ENCODE measurements around the gene STK10.

STK10 gene

DNA sequence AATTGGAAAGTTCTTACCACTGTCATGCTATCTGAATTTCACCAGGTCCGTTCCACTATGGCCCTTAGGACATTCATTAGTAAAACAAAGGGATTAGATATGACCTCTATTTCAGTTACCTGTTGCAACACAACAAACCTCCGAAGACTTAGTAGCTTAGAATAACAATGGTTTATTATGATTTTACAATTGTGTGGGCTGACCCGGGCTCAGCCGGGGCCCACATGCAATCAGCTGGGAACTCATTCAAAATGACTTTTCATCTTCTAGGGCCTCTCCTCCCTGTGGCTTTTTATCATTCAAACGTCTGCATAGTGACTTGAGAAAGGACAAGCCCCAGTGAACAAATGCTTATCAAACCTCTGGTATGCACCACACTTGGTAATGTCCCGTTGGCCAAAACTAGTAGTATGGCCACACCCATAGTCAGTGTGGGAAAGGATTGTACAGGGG is 179.3 kb downstream of the STK10 start:
- no peak for DNase-seq (ENCODE audit: low read depth in 2 of 2)

DNA sequence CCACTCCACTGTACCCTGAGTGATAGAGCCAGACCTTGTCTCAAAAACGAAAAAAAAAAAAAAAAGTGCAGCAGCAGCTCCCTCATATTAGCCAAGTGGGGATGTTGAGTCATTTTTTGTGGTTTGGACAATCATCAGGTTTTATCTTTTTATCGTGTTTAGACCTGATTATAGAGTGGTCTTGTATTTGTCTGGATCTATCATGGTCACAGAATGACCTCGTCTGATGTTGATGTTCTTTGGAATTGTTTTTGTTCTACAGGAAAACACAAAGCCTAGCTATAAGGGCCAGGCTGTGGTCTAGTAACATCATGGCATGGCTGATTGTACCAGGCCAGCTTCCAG is 179.9 kb downstream of the STK10 start:
- DNase-seq (ENCODE audit: low read depth in 2 of 2): no peak

DNA sequence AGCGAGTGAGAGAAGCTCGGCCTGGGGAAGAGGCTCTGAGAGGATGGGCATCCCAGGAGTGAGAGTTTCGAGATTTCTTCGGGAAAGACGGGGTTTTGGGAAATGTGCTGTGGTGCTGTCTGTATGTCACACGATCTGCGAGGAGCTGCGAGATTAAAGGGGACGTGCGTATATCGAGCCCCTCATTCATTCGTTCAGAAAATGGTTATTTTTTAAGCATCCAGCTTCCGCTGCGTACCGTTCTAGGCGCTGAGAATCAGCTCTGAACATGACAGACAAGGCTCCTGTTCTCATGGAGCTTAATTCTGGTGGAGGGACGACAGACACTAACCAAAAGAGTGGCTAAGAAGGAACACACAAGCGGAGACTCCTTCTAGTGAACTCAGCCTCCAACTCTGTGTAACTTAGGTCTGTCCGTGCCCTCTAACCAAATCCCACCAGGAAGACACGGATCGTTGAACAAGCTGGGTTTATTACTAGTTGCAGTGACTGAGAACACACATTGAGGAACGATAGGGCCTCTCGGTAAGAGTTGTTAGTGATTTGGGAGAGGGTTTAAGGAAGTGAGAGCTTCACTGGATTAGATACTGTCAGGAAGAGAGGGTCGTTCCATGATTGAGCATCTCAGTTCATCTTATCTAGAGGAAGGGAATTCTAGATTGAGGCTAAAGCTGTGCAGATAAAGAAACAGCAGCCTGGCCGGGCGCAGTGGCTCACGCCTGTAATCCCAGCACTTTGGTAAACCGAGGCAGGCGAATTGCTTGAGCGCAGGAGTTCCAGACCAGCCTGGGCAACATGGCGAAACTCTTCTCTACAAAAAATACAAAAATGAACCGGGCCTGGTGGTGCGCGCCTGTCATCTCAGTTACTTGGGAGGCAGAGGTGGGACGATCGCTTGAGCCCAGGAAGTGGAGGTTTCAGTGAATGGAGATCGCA is 180.6 kb downstream of the STK10 start:
- no peak for DNase-seq (ENCODE audit: low read depth in 2 of 2)

DNA sequence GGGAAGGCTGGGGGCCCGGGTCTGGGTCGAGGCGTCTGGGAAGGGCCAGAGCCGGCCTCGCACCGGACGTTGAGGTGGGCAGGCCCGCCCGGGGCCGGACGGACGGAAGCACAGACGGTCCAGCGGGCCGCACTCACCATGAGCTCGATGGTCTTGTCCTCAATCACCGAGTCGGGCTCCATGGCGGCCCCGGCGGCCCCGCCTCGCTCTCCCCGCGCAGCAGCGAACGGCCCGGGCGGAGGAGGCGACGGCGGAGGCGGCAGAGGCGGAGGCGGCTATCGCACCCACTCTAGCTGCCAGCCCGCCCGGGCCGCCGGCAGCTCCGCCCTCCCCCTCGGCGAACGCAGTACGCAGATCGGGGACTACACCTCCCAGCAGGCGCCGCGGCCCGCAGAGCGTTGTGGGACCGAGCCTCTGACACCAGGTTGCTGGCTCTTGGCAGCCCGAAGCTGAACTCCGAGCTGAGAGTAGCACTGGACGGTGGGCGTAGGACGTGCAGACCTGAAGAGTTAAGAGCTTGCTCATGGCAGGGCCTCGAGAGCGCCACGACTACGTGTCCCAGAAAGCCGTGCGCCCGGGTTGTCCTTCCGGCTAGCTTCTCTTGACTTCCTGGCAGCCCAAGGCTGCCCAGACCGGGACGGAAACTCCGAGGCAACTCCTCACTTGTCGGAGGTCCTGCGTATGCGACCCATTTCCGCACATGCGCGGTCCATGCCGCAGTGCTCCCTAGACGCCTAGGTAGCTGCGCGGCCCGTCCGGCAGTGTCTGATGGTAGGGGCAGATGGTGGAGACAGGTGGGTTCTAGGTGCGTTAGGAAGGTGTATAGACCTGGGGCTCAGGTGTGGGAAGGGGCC is 181.5 kb downstream of the STK10 start, which contains the start of gene FBXW11:
TSS of gene FBXW11 (minus strand) at position 318 of the 854 bp plus-strand sequence. CDS start at position 182, 136 bp downstream.
- peak; percentile 94 to 96 for DNase-seq (ENCODE audit: low read depth in 2 of 2)

DNA sequence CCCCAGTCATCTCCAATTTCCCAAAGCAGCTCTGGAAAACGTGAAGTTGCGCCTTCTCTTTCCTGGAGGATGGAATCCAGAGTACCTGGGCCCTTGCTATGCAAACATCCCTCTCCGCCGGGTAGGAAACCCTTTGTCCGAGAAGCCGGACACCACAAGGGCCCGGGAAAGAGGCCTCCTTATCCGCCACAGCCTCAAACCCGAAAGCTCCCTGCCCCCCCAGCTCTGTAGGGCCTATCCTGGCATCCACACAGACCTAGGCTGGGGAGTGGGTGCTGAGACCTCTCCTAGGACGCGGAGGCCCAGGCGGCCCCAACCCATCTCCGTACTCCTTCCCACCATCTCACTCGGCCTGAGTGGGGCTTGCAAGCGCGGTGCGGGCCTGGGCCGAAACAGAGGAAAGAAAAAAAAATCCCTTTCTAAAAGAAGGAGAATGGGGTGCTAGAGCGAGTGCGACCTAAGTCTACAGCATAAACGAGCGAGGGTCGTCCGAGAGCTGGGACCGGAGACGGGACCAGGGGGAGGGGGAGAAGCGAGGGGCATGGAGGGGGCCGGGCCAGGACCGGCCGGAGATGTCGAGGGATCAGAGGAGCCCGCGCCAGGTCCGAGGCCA is 182.2 kb downstream of the STK10 start:
- DNase-seq (ENCODE audit: low read depth in 2 of 2): no peak

DNA sequence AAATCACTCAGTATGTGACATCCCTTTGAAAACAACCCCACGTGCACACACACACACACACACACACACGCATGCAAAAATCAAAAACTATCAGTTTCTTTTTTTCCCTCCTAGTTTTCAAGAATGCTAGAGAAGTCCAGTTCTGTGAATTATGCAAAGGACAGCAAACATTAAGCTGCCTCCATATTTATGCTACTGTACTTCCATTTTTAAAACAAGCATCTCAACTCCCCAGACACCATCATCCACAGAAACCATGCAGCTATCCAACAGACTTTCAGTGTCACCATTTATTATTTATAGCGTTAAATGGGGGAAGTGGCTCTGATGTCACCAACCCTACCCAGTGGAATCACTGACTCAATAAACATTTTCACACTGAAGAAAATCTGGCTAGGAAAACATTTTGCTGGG is 183.2 kb downstream of the STK10 start:
- DNase-seq (ENCODE audit: low read depth in 2 of 2): no peak

DNA sequence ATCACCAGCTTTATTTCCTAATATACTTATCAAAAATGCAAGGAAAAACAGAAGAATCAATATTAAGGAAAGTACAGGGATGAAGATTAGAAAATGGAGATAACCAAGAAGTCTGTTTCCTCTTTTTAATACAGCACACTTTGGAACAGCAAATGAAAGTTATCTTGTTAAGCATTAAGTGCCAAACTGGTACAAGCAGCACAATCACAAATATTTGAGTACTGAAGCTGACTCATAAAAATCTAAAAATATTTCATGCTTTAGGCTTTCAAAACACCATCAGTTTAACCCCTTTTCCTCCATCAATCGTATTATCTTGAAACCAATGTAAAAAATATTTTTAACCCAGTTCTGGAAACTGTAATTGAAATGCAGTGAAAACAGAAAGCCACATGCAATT is 184.3 kb downstream of the STK10 start:
- DNase-seq (ENCODE audit: low read depth in 2 of 2): no peak

DNA sequence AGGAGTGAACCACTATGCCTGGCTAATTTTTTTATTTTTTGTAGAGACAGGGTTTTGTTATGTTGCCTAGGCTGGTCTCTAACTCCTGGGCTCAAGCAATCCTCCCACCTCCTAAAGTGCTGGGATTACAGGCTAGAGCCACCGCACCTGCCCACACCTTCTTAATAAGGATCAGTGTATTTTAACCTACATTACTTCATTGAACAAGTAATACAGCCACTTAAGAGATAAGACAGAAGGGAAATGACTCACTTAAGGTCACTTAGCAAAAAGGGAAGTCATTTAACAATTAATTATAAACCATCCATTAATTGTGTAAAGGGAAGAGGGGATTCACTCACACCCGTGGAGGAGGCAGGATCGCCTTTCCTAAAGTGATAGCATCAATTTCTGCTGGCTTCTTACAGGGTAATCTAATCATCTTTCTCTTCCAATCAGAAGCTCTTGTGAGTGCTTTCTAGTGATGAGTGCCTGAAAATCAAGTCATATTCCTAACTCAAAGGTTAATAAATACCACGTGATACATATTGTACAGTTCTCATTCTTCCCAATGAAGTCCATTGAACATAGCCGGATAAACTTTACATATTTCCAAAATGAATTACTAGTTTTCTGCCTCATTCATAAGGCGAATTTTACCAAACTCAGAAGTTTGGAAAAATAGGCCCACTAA is 185.0 kb downstream of the STK10 start:
- no peak for DNase-seq (ENCODE audit: low read depth in 2 of 2)

DNA sequence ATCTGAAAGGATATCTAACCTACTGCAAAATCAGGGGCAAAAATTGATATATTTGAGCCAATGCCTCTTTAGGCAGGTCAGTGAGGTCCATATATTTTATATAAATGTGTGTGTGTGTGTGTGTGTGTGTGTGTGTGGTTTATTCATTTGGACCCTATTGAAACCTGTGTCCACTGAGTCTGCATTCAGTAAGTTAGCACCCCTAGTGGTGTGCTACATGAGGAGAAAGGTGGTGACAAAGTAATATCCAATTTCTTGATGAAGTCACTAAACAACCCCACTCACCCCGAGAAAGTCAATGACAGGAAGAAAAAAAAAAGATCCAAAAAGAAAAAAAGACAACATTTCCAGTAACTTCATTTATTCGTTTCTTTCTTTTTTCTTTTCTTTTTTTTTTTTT is 185.7 kb downstream of the STK10 start:
- no peak for DNase-seq (ENCODE audit: low read depth in 2 of 2)

DNA sequence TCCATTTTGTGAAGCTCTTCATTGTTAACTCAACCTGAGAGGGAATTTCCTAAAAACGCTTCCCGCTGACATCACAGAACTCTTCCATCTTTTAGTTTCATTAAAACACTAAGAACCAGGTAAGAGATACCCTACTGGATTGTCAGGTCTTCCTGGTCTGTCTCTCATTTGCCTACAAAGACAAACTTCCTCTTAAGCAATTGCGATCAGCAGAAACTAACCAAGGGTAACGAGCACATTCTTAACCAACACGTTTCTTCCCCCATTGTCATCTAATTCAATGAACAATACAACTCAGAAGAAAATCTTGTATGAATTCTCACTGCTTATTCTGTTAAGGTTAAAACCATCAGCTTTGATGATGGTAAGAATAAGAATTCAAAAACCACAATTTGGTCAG is 188.1 kb downstream of the STK10 start:
- DNase-seq (ENCODE audit: low read depth in 2 of 2): no peak

DNA sequence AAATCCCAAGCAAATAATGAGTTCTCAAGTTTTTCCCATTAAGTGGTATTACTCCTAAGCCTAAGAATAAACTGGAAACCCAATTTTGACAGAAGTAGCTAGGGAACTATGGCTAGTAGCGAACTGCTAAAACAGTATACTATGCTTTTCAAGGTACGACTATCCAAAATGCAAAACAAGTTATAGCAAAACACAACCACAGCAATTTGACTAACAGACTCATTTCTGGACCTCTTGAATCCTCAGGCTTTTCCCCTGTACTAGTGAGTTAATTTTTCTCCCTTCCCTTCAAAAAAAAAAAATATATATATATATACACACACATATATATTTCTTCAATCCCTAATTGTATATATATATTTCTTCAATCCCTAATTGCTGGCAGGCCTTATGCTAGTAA is 188.9 kb downstream of the STK10 start:
- no peak for DNase-seq (ENCODE audit: low read depth in 2 of 2)

DNA sequence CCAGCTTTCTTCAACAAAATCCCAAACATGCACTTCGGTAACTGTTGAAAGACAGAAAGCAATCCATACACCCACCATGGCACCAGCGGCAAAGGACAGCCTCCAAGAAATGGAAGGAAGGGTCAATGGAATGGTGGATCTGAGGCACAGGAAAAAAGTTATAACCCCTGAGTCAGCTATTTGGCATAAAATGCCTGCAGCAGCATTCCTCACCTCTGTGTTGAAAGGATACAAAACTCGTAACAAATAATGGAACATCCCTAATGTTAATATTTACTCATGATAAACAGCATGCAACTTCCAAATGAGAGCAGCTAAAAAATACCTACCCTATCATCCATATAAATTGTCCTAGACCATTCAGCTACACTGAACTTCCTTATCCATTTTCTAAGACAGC is 191.0 kb downstream of the STK10 start:
- DNase-seq (ENCODE audit: low read depth in 2 of 2): no peak

DNA sequence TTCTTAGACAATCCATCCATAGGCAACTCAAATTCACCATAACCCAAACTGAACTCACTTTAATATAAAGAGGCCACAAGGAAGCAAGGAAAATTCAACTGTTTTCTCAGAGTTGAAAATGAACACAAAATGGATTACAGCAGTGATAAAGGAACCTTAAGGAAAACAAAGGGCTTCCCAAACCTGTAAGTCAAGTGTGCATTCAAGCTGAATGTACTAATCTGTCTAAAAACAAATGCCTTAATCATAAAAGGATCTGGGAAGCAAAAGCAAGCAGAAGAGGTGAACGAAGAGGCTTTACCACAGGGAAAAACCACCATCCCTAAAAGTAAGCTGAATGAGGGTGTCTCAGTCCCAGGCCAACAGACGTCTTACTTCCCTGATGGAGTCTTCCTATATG is 195.2 kb downstream of the STK10 start:
- DNase-seq (ENCODE audit: low read depth in 2 of 2): no peak

DNA sequence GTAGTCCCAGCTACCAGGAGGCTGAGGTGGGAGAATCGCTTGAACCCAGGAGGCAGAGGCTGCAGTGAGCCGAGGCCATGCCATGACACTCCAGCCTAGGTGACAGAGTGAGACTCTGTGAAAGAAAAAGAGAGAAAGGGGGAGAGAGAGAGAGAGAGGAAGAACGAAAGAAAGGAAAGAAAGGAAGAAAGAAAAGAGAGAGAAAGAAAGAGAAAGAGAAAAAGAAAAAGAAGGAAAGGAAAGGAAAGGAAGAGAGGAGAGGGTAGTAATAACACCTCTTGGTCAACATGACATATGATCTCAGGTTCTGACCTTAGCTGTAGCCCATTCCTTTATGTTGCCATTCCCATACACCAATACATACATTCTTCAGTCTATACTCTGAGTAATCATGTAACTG is 195.7 kb downstream of the STK10 start:
- no peak for DNase-seq (ENCODE audit: low read depth in 2 of 2)
